CMK (cell line): ENCODE data around the gene INAFM2.

Experiments
- DNase-seq: peaks from one replicate; pipeline ENCODE4 v3.0.0-alpha.2; 2010; ENCODE audit warnings: low read depth

Gene INAFM2

DNA sequence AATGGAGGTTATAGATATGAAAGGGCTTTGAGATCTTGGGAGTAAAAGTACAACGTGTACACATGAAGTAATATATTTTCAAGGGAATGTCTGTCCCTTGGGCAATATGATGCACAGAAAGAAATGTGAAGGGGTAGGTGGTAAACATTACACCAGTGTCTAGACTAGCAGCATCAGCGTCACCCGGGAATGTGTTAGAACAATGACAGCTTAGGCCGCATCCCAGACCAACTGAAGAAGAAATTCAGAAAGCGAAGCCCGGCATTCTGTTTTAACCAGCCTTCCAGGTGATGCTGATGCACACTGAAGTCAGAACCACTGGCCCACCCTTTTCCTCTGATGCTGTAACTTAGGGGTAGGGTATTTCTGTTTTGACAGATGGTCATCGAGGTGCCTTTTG lies 6.3 kb downstream of the INAFM2 start:
- DNase-seq, result no peak

DNA sequence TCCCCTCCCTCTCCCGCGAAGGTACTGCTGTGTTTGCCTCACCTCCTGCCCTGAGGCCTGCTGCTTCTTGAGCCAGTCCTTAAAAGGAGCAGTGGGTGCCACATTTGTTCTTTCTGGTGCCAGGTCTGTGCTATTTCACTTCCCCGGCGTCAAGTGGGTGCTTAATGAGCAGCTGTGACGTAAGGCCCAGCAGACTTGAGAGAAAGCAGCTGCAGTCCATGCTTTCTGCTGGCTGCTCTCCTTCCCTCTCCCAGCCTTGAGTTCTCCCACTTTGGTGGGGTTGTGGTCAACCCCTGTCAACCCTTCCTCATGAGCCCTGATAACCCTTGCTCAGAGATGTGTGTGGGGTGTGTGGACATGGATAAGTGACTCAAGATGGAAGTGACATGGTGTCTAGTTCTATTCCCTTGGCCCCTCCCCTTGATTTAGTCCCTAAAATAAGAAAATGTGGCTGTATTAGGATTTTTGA lies 6.9 kb downstream of the INAFM2 start:
- peak; percentile 73 for DNase-seq

DNA sequence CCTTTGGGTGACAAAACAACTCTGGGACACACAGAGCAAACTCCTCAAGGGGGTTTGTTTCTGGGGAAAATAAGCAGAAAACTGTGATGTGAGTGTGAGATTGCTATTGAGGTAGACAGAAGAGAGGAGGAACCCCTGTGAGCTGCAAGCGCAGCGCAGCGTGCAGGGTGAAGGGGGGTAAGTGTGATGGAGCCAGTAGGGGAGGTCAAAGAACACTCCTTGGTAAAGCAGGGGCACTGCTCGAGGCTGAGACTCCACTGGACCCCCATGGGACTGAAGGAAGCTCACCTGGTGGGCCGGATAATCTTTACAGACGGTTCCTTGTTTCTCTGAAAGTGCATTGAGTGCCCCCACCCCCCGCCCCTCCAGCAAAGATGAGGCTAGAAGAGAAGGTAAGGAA lies 7.5 kb downstream of the INAFM2 start:
- DNase-seq, result no peak

DNA sequence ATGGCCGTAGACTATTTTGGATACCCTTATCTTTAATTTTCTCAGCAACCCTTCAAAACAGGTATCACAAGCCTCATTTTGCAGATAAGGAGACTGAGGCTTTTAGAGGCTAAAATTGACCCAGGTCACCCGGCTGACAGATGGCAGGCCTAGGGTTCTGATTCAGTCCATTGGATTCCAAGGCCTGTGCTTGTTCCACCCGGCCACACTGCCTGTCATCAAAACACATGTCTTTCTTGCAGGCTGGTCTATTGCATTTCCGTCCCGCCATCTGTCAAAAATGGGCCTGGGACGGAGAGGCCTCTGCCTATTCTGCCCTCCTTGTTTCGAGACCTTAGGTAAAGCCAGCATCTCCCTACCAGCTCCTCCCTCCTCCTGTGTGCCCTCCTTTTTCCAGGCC lies 8.1 kb downstream of the INAFM2 start:
- DNase-seq, result no peak

DNA sequence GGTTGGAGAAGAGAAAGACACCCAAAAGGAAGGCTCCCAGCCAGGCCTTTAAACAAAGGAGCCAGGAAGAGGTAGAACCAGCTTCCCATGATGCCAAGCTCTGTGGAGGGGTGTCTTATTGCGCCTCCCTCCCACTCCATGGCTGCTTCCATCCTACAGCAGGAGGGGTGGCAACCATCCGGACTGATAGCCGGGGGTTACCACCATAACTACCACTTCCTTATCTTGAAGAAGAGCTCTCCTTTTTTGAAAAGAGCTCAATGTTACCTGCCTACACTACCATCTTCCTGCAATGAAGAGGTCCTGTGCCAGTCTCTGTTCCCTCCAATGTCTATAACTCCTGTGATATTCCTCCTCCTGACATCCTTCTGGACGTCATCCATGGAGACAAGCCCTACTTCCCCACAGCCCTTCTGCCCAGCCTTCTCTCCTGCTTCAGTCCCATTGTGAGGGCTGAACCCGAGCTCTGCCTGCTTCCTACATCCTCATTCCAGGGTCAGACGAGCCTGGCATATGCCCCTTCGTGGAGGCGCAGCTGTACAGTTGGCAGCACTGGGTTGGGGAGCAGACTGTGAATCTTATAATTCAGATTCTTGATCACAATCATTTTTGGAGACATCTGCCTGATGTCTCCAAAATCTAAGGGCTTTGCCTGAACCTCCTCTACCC lies 8.8 kb downstream of the INAFM2 start:
- DNase-seq, result no peak

DNA sequence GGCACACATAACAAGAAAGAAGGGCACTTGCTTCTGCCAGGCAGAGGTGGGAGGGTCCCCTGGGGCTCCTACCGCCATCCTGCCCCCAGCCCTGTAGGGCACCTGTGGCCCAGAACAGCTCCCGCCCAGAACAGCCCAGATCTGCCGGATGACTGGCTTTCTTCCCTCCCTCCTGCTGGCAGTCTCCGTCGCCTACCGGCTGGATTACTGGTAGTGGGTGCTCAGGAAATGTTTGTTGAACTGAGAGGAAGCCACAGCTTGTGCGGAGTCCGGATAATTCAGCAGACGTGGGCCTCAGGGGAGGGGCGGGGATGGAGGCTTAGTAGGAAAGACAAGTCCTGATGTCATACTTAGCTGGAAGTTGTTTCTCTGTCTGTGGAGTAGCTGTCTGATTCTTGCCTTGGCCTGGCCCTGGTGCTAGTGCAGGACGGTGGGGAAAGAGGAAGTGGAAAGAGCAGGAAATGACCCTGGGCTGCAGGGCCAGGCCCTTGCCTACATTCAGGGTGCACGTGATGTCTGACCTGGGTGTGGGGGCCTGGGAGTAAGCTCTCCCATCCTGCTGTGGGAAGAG lies 10.5 kb downstream of the INAFM2 start:
- DNase-seq, result peak; percentile 83

DNA sequence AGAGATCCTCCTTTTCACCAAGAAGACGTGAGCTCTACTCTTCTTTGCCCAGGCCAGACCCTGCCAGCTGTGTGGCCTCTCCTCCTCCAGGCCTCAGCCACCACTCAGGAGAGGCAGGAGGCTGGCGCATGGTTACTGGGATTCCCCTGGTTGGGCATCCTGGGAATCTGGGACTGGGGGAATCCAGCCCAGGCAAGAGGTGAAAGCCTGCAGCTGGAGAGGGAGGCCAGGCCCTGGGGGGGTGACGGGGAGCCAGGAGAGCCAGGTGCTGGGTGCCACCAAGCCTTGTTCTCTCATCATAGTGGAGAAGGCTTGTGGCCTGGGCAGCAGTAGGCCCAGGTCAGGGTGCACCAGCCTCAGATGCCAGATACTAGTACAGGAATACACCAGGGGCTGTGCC lies 11.0 kb downstream of the INAFM2 start:
- DNase-seq, result no peak

DNA sequence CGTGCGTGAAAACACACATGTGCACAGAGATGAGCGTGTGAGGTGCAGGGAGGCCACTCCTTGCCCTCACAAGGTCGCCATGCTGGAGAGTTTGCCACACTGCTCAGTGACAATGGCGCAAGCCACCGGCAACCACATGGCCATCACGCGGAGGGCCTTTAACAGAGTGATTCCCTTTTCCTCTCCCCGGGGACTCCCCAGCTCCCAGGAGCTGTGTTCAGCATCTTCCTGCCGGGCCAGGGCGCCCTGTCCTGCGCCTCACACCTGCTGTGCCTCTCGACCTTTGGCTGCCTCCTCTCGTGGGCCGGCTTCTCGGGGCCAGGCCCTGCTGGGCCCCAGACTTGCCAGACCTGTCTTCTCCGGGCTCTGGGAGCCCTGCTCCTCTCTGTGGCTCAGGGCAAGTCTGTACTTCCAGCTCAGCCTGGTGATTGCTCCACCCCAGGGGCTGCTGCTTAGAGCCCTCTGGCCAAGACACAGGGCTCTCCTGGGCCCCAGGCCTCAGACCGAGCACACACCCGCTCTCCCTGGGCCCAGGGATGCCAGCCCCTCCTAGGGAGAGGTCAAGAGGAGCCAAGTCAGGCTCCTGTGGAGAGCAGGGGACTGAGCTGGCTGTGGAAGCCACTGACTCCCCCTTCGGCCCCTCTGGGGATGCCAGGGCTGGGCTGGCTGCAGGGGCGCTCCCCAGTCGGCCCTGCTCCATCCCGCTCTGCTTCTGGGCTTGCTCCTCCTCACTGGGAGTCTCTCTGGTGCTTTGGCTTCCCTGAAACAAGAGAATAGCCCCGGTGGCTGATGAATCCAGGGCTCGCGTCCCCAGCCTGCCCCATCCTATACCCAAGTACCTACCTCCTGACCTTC lies 11.7 kb downstream of the INAFM2 start:
- no peak for DNase-seq

DNA sequence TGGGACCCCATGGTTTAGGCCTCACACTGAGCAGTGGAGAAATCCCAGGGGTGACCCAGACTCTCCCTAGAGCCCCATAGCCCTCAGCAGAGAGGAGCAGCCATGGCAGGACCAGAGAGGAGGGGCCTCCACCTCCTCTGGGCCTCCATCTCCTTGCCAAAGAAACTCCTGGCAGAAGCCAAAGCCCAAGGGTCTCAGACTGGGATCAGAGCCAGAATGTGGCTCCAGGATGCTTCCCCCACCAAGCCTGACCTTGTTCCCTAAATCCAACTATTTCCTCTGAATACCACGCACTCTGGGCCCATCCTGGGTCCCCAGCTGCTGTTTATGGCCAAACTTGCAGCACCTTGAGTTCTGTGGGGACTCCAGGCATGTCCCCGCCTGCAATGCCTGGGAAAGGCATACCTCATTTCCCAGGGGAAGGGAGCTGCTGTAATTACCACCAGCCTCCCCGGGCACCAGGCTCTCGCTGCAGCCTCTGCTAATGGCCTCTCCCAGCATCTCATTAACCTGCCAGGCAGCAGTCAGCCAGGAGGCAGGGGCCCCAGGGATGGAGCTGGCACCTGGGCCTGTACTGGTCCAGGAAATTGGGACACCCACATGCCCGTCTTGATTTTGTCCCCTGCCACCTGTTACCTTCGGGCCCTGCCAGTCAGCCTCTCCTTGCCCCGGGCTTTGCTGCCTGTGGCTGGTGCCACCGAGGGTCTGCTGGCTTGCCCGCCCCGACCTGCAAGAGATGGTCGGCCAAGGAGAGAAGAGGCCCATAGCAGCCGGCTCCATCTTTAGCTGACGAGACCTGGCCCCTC lies 12.6 kb downstream of the INAFM2 start:
- DNase-seq, result no peak

DNA sequence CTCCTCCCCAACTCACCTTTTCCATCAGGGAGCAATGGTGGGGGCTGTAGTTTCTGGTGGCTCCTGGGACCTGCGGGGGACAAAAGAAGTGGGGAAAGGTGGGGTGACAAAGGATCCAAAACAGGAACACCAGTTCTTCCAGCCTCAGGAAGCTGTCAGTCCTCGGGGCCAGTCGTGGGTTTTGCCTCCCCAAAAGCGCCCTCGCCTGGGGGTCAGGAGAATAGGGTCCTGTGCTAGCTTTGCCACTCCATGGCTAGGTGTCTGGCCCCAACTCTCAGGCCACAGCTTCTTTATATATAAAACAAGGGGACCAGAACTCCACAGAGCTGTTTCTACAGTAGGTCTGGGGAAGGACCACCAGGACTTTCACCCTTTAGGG lies 13.2 kb downstream of the INAFM2 start:
- no peak for DNase-seq

DNA sequence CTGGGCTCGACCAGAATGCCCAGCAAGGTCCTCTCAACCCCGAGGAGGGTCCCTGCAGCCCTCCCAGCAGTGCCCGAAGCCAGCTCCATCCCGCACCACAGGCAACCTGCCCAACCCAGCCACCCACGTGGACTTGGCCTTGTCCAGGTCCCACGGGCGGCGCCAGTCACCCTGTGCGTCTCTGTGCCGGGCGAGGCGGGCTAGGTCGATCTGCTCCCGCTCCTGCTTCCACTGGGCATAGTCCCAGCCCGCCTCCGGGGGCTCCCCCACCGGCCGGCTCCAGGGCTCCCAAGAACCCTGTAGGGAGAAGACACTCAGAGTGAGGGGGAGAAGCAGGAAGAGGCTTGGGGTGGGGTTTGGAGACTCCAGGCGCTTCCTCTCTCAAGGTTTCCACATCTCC lies 14.1 kb downstream of the INAFM2 start:
- no peak for DNase-seq

DNA sequence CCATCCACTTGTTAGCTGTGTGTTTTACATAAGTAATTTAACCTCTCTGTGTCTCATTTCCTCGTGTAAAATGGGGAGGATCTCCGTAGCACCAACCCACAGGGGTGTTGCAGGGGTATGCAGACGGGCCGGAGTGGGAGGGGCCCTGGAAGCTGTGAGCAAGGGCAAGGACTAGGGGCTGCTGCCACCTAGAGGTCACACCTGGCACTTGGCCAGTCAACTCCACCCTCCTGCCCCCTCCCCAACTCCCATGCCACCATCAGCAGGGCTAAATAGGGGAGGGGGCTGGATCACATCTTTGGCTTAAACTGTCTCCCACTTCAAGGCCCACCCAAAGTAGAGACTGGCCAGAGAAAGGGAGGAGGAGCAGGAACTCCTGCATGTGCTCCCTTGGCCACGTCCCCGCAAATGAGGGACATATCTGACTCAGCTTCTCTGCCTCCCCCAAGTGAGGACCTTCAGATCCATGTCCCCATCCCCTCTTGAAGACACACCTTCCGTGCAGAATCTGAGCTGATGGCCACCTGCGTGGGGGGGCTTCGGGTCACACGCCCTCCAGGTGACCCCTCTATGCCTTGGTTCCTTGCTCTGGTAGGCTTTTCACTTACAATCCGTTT lies 14.7 kb downstream of the INAFM2 start:
- DNase-seq, result no peak

DNA sequence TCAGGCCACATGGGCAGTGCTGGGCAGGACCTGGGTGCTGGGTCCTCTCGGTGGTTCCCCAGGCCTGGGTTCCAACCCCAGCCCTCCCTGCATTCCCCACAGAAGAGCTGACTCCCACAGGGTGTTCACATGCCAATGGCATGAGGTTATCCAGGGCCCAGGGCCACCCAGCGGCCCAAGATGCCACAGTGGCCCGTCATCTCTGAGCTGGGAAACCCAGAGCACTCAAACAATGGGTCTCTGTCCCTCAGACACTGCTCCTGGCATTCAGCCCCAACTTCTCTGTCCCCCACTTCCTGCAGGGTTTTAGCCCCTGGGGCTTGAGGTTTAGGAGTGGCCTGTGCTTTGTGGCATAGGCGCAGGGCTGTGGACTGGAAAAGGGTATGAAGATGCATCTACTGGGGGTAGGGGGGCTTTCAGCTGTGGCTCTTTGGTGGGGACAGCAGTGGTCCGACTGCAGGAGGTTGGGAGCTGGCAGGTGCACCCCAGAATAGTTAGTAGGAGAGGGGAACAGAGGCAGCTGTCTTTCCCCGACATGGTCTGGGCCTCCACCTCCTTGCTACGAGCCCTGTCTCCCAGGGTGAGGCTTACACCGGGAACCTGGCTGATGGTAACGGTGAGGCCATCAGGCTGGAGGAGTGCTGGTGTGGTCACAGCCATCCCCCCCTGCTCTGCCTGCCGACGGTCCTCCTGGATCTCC lies 15.6 kb downstream of the INAFM2 start:
- no peak for DNase-seq

DNA sequence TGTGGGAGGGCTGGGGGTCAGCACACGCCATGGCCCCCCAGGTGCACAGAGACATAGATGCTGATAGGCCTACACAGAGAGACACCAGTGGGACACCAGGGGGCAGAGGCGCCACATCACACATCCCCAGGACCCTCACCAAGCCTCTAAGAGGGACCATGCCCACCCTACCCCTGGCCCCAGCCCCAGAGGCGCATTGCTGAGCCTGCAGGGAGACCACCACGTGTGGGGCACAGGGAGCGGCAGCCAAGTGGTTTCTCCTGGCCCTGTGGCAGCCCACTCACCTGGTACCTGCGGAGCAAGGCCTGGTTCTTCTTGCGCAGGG lies 16.1 kb downstream of the INAFM2 start:
- DNase-seq, result no peak

DNA sequence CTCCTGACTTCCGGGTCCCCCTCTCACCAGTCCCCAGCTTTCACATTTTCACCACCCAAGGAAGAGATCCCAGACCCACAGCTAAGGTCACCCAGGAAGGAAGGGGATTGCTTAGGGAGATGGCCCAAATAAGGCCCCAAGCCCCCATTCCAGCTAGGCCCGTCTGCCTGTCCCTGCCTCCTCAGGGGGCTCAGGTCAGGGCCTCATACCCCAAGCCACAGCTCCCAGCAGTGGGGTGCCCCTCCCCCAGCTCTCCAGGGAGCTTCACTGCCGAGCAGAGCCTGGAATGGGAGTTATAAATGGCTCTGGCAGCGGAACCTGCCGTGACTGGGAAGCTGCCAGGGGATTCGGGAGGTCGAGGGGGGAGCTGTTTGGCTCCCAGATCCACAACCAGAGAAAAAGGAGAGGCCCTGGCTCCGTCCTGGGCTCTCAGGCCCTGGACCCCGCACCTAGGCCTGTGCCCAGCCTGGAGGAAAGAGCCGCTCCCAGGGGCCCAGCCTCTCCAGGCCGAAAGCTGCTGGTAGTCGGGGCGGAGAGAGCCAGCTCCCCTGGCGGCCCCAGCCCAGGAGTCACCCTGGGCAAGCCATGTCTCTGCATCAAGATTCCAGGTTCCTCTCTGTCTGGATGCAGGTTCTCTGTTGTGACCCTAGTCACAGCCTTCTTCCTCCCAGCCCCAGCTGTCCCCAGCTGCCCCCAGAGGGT lies 16.7 kb downstream of the INAFM2 start:
- DNase-seq, result no peak

DNA sequence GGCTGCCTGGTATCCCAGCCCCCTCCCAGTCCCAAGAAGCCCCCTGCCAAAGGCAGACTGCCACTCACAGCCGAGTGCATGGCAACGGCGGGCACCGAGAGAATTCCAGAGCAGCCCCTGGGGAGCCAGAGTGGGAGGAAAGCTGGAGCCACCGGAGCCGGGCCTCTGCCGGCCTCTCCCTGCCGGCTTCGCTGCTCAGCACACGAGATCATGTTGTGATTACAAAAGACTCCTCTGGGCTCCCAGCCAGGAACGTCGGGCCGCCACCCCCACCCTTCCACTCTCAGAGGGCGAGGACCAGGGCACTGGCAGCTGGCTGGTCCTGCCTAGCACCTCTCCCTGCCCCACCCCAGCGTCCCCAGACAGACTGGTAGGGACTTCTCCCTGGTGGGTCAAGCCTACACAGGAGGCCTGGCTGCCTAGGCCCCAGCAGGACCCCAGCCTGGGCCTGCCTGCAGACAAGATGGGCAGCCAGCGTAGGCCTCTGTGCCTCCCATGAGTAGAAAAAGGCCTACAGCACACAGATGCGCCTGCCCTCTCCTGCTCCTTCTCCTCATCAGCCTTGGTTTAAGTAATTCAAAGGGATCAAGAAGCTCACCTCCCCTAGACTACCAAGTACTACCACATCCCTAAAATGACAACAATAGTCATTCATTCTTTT lies 17.4 kb downstream of the INAFM2 start, which contains the start of gene CCDC9B:
Gene CCDC9B, minus strand, starts transcription at position 200 of the 661 bp plus-strand sequence. Its CDS starts 120 bp downstream, at position 80.
- no peak for DNase-seq

DNA sequence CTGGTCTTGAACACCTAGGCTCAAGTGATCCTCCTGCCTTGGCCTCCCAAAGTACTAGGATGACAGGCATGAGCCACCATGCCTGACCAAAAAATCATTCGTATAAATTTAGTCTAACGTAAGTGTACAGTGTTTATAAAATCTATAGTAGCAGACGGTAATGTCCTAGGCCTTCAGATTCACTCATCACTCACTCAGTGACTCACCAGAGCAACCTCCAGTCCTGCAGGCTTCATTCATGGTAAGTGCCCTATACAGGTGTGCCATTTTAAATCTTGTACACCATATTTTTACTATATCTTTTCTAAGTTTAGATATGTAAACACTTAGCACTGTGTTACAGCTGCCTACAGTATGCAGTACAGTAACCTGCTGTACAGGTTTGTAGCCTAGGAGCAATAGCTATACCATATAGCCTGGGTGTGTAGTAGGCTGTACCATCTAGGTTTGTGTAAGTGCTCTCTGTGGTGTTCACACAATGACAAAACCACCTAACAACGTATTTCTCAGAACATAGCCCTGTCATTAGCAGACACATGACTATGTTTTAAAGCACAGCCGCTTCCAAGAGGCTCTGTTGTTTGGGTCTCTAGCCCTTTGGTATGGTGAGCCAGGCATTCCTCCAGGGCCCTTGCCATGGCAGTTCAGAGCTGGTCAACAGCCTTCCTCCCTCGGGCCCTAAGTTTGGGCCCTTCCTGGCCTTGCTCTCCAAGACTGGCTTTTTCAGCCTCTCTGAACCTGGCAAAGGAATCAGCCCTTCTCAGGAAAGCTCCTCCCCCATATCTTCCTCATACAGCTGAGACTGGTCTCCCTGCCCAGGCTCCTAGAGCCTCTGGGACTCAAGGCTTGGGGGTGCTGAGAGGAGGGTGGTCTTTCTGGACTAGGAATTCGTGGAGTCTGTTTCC lies 19.2 kb downstream of the INAFM2 start:
- DNase-seq, result no peak

DNA sequence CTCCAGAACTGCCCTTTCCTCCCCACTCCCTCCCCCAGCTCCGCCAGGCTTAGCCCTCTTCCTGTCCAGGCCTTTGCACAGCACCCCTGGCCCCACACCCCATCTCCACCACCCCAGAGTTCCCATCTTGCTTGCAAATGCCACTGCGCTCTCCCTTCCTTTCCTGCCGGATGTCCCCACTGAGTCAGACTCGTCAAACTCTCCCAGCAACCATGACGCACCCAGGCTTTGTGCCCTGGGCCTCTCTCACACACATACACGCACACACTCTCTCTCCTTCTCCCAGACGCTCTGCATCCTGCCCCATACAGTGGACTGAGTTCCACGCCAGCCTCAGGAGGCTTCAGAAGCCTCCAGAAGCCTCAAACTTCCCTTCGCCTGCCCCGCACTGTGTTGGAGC lies 20.0 kb downstream of the INAFM2 start:
- DNase-seq, result no peak

DNA sequence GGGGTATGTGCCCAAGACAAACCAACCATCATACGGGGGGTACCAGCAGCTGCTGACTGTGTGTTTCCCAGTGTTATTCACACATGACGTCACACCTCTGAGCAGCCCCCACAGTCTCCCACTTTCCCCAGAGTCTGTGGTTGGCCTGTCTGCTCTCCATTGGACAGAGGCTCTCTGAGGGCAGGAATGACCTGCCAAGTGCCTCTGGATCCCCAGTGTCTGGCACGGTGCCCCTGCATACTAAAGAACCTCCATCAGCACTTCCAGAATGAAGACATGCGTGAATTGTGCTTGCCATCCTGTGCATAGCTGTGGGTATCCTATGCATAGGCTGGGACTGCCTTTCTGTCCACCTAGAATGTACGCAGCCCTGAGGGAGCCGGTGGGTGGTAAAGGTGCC lies 20.7 kb downstream of the INAFM2 start:
- DNase-seq, result no peak
